Measurements from ENCODE around the gene GPR21. TPM values are rescaled to one million over a fixed set of nuclear protein-coding genes. Genes with fewer than 3 reads are reported as not detected.
A peak's percentile ranks its signal among the peaks of the same experiment; 100 is the strongest.

The GPR21 gene
- total RNA-seq, 1 donor from 2014 or later: not detected

DNA sequence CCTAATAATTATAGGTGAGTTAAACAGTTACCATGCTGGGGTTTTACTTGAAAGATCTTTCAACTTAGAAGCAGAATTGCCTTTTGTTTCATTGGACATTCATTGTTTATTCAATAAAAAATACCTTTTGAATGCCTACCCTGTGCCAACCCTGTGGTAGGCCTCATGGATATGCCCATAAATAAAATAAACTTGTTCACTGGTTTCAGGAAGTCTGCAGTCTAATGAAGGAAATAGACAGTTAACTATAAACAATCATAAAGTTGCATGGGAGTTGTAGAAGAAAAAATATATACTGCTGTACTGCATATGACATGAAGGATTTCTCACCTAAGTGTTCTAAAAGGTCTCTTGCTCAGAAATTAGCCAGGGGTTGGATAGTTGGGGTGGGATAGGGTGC, 5.3 kb upstream of the GPR21 start:
- DNase-seq: no peak
- ATAC-seq (ENCODE audit: poor library complexity): no peak

DNA sequence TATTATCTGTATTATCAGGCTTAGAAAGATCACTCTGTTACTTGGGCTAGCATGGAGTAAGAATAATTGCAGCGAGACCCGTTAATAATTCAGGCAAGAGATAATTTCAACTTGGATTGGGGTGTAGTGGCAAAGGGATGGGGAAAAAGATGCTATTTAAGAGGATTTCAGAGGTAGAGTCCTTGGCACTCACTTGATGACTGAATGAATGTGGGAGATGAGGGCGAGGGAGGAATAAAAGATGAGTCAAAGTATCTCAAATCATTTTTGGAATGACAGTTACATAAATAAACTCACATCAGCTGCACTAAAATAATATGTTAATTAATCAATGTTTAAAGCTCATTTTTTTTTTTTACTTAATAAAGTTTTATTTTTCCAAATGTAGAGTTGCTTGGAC, 4.5 kb upstream of the GPR21 start:
- DNase-seq: no peak
- intact Hi-C loops (cut with DNase I): no loop called here
- ATAC-seq (ENCODE audit: poor library complexity): no peak

More for the DNA sequence above, 5.3 kb upstream of the GPR21 start:
- intact Hi-C loops (cut with DNase I): no loop called here

DNA sequence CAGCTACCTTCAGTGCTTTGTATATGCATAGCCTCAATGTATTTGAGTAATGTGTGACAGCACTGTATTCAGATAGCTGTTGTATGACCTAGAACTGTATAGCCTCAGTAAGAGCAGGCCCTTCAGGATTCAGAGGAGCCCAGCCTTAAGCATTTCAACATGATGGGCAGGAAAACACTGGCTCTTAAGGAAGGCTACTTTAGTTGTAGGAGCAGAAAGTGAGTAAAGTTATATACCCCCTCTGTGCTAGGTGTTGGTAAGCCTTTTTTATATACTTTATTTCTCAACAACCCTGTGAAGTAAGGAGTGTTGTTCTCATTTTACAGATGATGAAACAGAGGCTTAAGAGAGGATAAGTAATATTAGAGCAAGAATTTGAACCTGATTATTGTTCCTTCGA, 1.5 kb upstream of the GPR21 start:
- intact Hi-C loops (cut with DNase I): no loop called here
- no peak for DNase-seq
- no peak for ATAC-seq (ENCODE audit: poor library complexity)

DNA sequence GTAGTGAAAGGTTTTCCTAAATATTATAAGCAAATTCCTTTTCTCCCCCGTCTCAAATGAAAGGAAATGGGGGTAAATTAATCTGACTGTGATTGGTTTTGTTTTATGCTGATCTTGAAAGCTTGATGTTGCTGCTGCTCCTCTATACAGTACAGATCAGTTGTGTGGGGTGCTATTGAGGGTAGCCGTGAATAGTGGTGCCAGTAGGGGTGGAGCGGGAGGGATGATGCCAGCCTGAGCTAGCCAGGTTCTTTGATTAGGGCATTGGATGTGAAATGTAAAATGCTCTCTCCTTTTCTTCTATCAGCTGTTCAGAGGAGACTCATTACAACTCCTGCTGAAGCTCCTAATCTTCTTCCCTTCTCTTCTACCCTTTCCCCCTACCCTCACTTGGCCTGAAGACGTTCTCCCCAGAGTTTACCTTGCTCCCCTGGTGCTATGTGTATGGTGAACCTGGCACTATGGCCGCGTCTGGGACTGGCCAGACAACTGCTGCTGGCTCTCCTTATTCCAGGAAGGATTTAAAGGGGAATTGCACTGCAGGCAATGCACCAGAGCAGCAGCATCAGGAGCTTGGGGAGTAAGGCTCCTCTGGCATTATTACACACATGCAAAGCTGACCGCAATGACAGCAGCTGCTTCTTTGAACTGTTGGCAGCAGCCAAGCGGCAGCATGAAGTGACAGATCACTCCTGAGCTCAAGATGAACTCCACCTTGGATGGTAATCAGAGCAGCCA, 566 bp downstream of the GPR21 start:
- intact Hi-C loops (cut with DNase I): no loop called here
- peak; percentile 27 for ATAC-seq (ENCODE audit: poor library complexity)
- DNase-seq: no peak

DNA sequence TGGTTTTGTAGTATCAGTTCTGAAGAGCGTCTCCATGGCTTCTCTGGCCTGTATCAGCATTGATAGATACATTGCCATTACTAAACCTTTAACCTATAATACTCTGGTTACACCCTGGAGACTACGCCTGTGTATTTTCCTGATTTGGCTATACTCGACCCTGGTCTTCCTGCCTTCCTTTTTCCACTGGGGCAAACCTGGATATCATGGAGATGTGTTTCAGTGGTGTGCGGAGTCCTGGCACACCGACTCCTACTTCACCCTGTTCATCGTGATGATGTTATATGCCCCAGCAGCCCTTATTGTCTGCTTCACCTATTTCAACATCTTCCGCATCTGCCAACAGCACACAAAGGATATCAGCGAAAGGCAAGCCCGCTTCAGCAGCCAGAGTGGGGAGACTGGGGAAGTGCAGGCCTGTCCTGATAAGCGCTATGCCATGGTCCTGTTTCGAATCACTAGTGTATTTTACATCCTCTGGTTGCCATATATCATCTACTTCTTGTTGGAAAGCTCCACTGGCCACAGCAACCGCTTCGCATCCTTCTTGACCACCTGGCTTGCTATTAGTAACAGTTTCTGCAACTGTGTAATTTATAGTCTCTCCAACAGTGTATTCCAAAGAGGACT, 1.5 kb downstream of the GPR21 start:
- intact Hi-C loops (cut with DNase I): no loop called here
- DNase-seq (no peak), ATAC-seq (ENCODE audit: poor library complexity) (no peak)

DNA sequence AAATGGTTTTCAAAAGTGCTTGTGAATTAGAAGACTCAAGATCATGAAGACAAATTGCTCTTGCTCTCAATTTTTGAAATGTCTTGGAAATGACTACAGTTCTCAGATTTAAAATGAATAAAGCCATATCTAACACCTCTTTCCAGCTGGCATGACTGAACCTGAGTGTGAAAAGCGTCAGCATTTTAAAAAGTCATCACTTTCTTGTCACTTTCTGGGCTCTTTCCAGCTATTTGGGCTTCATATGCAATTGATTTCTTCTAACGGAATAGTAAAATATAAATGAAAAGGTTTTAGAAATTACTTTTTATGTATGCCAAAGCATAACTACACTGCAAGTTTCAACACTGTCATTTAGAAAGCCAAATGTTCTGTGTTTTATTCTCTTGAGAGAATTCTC, 2.3 kb downstream of the GPR21 start:
- intact Hi-C loops (cut with DNase I): no loop called here
- ATAC-seq (ENCODE audit: poor library complexity) (no peak), DNase-seq (no peak)

DNA sequence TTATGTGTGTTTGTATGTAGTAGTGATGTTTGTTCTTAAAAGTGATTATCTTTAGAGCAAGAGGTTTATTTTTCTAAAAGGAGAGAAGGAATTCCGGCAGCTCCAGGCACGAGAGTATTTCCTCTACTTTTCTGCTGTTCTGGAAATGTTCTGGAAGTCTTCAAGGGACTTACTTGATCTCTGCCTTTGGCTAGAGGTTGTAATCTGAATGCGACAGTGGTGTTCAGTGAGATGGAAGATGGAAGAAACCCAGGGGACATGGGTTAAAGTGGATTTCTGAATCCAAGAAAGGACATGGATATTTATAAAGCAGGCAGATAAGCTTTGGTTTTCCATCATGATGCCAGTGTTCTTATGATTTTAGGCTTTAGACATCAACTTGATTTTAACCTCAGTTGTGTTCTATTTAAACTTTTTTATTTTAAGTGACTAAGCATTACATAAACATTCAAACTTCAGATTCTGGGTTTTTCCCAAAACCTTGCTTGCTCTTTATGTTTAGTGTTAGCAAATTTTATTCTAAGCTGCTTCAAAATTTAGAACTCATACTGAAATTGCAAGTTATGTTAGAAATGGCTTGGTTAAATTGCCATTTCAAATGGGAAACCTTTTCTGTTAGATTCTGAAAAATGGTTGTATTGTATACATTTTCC, 3.6 kb downstream of the GPR21 start:
- peak; percentile 42 for ATAC-seq (ENCODE audit: poor library complexity)
- intact Hi-C loops (cut with DNase I): no loop called here

DNA sequence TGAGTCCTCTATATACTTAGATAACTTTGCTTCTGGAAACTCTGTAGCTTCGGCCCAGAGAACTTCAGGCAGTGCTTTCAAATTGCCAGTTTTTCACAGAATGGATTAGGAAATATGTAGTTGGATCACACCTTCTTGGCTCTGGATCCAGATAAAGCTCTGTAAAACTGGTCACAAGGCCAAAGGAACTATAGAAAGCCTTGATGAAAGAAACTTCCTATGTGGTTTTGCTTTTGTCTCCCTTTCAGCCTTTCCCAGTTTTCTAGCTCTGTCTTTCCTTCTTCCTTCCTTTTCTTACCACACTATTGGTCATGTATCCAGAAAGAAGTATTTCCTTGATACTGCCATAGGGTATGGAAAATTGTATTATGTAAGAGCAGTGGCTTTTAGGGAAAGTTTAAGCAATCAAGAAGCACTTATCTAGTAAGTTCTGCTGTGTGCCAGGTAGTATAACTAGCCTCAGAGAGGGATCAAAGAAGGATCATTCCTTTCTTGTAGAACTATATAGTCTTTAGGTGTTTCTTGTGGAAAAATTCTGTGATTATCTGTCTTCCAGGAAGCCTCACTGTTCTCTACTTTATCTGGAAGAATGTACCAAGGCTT, 6.3 kb downstream of the GPR21 start:
- intact Hi-C loops (cut with DNase I): no loop called here

More for the DNA sequence above, 3.6 kb downstream of the GPR21 start:
- DNase-seq: no peak

DNA sequence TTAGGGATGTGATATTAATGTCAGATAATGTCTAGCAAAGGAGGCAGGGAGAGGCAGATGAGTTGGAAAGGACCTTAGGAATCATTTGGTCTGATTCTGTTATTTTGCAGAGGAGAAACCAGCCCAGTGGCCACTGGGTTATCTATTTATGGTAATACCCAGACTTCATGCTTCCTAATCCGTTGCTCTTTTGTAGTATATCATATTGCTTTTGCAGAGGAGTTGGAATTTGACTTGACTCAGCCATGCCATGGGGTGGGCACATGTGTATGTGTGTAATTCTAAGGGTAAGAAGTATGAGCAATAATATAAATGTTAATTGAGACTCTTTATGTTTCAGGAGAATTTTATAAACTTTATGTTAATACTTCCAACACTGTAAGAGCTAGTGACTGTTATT, 7.3 kb downstream of the GPR21 start:
- DNase-seq (no peak), ATAC-seq (ENCODE audit: poor library complexity) (no peak)
- intact Hi-C loops (cut with DNase I): no loop called here

More for the DNA sequence above, 6.3 kb downstream of the GPR21 start:
- DNase-seq: no peak
- ATAC-seq (ENCODE audit: poor library complexity): no peak

DNA sequence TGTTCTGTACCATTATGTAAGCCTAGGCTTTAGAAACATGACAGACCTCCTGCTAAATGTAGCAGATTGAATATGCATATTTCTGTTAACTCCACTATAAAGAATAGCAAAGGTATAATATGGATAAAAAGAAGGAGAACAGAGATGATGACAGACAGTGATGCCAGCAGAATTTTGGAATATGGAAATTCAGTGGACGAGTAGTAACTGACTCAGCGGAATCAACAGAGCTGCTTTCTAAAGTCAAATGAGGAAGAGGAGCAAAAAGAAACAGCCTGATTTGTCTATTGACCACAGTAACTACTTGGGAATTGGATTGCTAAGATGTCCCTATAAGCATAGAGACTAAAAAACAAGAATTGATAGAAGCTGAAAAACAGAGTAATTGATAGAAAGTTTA, 8.0 kb downstream of the GPR21 start:
- ATAC-seq (ENCODE audit: poor library complexity) (no peak), DNase-seq (no peak)
- intact Hi-C loops (cut with DNase I): no loop called here

DNA sequence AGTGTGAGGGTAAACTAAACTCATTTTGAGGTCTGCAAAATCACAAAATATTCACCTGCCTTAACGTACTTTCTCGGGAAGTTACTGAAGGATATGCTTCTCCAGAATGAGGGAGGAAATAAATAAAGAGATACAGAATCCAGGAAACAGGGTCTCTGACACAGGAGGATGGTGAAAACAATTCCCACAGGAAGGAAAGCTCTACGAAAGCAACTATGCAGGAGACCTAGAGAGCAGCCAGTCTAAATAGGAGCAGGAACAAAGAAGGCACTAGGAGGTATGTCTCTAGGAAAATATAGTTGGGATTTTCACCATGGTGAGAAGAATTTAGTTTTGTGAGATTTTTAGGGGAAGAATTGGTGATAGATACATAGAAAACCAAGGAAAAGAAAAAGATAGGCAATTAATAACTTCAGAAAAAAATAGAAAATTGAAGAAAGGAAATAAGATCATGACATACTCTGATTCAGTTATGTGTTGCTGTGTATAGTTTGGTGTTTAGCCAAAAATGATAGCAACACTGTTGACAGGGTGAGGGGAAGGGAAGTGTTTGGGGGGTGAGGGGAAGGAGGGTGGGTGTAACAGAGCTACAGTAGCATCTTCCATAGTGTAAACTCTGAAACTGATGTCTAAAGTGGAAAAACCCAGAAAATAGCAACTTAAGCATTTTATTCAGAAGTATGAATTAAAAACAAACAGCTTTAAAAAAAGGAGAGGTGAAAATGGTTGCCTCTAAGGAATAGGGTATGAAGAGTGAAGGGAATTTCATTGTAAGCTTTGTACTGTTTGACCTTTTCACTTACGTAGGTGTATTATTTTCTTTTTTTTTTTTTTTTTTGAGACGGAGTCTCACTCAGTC, 9.8 kb downstream of the GPR21 start:
- no peak for ATAC-seq (ENCODE audit: poor library complexity)
- intact Hi-C loops (cut with DNase I): no loop called here
- DNase-seq: no peak

DNA sequence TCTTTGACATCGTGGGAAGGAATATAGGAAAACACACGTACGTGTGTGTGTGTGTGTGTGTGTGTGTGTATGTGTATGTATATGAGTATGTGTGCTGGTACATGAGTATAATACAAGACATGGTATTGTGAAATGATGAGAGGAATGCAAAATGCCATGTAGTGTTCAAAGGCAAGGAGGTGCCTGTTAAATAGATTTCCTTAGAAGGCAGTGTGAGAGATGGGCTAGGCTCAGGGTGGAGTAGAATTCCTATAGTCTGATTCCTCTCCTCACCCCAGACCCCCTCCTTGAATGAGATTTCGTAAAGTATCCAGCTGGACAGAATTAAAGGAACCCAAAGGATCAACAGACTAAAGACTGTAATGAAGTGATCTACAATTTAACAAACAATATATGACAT, 11.1 kb downstream of the GPR21 start:
- no peak for ATAC-seq (ENCODE audit: poor library complexity)
- intact Hi-C loops (cut with DNase I): no loop called here
- no peak for DNase-seq

DNA sequence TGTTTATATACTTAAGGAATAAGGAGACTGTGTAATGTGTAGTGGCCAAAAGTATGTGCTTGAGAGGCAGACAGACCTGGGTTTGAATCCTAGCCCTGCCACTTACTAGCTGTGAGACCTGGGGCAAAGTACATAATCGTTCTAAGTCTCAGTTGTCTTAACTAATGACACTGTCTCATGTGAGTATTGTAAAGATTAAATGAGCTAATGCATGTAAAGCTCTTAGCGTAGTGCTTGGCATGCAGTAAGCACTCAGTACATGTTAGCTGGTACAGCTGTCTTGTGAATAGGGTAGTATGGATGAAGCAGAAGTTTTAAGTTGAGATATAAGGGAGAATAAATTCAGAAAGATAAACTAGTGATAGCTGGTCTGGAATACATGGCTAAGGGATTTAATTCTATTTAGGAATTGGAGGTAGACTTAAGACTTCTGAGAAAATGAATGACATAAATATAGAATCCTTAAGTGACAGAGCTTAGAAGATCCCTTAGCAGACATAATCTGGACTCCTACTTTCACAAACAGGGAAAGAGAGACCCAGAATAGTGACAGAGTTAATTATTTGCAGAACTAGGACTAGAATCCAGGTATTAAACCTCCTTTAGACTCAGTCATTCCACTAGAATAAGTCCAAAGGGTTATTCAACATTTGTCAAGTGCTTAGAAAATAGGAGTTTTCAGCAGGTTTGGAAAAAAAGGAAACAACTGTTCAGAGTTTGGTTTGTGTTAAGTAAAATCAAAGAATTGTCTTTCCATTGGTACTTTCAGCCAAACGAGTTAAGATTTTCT, 13.1 kb downstream of the GPR21 start:
- DNase-seq (no peak), ATAC-seq (ENCODE audit: poor library complexity) (no peak)
- intact Hi-C loops (cut with DNase I): no loop called here

DNA sequence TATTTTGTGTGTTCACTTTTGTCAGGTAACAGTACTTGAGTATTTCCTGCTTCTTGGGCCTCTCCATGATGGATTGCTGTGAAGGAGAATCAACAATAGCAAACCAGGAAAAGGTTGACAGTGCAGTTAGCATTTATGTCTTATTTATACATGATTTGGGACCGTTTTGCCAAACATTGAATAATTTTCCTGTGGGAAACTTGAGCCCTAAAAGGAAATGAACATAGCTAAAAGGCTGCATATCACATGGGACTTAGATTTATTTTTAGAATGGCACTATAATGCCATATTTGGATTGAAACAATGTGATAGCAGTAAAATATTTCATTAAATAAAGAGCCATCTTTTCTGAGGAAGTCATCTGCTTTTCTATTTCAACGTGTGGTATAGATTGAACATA, 15.3 kb downstream of the GPR21 start:
- ATAC-seq (ENCODE audit: poor library complexity) (peak; percentile 23), DNase-seq (no peak)
- intact Hi-C loops (cut with DNase I): no loop called here

DNA sequence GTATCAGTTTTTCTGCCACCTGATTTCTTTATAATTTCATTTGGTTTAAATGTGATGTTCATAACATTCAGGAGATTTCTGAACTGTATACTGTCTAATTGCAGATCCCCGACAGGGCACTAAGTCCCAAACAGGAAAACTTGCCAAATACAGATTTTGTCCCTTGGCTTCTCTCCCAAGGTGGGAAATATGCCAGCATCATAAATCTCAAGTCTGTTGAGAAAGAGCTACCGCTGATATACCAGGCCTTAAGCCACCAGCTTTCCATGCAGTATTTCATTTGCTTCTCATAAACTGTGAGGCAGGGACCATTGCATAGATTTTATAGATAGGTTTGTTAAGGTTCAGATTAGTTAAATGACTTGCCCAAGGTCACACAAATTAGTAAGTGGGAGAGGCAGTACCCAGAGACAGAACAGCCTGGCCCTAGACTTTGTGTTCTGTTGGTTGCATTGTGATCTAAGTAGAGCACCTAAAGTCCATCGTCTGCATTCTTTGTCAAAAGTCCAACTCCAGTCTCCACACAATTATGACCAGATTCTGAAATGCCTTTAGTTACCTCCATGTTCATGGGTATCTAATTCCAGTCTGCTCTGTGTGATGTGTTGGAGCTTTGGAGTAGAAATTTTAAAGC, 16.2 kb downstream of the GPR21 start:
- DNase-seq (no peak), ATAC-seq (ENCODE audit: poor library complexity) (peak; percentile 64)
- intact Hi-C loops (cut with DNase I): no loop called here

DNA sequence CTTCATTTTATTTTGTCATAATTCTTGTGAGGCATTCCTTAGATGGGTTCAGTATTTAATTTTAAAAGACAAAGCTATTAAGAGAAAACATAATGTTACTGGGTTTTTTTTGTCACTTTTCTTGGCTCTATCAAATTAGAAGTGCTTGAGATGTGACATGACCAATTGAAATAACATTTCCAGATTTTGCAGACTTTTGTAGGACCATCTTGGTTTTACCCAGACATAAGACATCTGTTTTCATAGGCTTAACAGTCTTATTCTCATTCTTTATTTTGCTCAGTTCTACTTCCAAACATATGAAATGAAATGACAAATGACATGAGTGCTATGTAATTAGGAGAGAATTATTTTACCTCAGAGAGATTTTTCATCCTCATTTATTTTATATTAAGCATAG, 19.6 kb downstream of the GPR21 start:
- DNase-seq (no peak), ATAC-seq (ENCODE audit: poor library complexity) (no peak)
- intact Hi-C loops (cut with DNase I): no loop called here

DNA sequence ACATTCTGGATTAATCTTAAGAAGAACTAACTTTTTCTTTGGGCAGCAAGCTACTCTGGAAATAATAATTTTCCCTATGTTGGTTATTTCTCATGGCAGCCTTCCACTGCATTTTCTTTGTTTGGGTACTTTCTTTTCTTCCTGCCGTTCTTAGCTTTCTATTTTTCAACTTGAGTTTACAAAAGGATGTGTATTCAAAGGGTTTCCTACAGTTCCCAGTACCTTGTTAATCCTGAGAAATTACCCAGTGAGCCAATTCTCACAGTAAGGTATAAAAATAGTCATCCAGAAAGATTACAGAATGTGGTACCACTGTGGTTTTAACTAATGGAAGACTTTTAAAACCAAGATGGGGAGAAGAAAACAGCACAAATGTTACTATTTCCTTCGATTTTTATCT, 20.2 kb downstream of the GPR21 start:
- no peak for DNase-seq
- ATAC-seq (ENCODE audit: poor library complexity): no peak
- intact Hi-C loops (cut with DNase I): no loop called here

DNA sequence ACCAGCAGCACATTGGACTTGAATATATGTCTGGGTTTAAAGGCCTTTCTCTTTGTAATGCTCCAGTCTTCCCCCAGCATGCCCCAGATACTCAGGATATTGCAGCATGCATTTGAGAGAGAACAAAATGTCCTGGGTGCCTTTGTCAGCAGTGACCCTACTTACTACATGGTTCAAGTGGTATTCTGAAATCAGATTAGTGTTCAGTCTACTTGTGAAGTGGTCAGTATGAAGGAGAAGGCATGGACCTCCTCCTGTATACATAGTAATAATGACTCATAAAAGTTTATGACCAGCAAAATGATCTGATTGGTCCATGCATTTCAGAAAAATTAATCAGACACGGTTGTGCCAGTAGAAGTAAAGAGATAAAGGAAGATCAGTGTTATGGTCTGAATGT, 25.4 kb downstream of the GPR21 start:
- intact Hi-C loops (cut with DNase I): no loop called here
- ATAC-seq (ENCODE audit: poor library complexity) (peak; percentile 38), DNase-seq (no peak)
